HG02798 (cell line): ENCODE measurements around the gene RUNX1.

Experiments used
- ATAC-seq: cut with Tn5 transposase; IDR thresholded peaks from one replicate; pipeline ENCODE4 v1.9.1; 2021; ENCODE audit warnings: mild to moderate bottlenecking; ENCODE audit not compliant: unreplicated experiment, poor library complexity

Gene RUNX1

DNA sequence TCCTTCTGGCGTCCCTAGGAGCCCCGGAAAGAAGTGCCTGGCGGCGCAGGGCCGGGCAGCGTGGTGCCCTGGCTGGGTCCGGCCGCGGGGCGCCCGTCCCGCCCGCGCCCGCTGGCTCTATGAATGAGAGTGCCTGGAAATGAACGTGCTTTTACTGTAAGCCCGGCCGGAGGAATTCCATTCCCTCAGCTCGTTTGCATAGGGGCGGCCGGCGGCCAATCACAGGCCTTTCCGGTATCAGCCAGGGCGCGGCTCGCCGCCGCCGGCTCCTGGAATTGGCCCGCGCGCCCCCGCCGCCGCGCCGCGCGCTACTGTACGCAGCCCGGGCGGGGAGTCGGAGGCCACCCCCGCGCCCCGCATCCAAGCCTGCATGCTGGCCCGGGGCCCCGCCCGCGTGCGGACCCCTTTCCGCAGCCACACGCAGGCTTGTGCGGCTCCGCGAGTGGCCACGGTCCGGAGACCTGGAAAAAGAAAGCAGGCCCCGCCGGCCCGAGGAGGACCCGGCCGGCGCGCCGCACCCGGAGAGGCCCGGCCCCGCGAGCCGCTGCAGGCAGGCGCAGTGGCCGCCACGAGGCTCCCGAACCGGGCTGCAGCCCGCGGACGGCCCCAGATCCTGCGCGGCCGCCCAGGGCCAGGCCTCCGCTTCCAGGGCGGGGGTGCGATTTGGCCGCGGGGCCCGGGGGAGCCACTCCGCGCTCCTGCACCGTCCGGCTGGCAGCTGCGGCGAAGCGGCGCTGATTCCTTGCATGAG lies 160.4 kb downstream of the RUNX1 start:
- peak; percentile 66 for ATAC-seq

DNA sequence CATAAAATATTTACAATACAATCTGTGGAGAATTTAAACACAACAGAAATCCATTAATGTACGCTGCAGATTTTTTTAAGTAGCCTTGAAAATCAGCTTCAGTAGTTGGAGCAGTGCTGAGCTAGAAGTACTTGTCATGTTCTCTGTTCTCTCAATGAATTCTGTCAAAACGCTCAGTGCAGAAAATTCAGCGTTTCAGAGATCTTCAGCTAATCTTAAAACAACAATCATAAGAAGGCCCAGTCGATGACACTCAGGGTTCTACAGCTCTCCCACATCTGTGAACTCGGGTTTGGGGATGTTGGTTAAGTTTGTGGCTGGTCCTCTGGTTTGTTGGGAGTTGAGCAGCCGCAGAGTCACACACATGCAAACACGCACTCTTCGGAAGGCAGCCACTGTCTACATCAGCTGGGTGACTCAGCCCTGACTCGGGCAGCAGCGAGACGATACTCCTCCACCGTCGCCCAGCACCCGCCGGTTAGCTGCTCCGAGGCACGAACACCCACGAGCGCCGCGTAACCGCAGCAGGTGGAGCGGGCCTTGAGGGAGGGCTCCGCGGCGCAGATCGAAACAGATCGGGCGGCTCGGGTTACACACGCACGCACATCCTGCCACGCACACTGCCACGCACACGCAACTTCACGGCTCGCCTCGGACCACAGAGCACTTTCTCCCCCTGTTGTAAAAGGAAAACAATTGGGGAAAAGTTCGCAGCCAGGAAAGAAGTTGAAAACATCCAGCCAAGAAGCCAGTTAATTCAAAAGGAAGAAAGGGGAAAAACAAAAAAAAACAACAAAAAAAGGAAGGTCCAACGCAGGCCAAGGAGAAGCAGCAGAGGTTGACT lies 161.2 kb downstream of the RUNX1 start:
- peak; percentile 46 for ATAC-seq

DNA sequence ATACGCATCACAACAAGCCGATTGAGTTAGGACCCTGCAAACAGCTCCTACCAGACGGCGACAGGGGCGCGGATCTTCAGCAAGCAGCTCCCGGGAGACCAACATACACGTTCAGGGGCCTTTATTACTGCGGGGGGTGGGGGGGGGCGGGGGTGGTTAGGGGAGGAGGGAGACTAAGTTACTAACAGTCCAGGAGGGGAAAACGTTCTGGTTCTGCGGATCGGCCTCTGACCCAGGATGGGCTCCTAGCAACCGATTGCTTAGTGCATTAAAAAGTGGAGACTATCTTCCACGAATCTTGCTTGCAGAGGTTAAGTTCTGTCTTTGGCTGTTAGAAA lies 162.0 kb downstream of the RUNX1 start:
- no peak for ATAC-seq

DNA sequence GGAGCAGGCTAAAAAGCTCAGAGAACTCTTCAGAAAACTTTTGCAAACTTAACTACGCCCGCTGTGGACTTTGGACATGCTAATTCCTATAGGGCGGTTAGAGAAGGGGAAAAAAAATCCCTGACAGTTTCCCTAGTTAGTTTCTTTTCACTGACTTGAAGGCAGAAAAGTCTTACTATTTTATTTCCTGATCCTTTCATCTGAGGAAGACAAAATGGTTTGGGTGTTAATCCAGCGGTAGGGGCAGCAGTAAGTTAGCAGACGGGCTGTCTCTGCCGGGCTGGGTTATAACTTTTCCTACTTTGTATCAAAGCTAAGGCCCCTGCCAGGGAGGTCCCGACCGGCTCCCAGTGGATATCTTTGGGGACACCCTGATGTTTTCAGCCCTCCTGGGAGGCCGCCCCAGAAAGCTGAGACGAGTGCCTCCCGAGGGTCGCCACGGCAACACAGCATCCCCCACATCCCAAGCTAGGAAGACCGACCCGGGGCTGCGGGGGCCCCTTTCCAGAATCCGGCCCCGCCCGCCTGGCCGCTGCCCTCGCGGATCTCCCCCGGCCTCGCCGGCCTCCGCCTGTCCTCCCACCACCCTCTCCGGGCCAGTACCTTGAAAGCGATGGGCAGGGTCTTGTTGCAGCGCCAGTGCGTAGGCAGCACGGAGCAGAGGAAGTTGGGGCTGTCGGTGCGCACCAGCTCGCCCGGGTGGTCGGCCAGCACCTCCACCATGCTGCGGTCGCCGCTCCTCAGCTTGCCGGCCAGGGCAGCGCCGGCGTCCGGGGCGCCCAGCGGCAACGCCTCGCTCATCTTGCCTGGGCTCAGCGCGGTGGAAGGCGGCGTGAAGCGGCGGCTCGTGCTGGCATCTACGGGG lies 162.6 kb downstream of the RUNX1 start:
- no peak for ATAC-seq

DNA sequence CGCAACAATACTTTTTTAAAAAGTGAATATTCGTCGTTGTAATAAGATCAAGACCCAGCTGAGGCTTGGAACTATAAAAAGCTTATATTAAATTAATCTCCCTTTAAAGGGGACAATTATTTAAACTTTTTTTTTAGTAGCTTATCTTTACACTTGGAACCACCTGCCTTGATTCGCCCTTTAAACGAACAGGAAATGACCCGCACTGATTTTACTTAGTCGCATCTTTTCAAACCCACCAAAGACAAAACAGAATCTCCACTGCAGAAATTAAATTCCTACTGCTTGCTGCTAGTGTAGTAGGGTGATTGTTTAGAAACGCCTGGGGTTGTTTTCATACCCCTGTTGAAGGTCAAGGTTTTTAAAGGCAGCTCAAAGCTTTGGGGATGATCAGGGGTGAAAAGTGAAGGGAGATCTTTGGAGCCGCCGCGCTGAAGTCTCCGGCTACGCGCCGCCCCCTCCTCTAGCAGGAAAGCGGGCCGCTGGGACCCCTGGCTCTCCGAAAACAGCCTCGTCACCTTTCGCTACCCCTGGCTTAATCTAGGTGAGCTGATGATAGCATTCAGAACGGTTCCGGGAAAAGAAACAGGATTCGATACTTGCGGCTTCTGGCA lies 163.4 kb downstream of the RUNX1 start:
- ATAC-seq, result no peak

DNA sequence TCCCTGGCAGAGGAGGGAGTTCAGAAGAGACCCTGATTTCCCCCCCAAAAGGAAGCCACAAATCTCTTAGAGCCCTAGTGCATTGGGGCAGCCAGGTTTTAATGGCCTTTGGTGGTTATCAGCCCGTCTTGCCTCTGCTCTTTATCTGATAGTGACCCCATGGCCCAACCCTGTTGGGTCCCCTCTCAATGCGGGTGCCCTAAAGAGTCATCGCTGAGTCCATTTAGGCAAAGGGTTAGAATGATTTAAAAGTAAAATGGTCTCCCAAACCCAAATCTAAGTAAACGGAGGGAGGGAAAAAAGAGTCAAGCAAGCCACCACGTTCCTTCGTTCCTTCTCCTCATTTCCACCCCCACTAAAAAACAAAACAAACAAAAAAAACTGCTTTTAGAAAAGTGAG lies 164.0 kb downstream of the RUNX1 start:
- no peak for ATAC-seq

DNA sequence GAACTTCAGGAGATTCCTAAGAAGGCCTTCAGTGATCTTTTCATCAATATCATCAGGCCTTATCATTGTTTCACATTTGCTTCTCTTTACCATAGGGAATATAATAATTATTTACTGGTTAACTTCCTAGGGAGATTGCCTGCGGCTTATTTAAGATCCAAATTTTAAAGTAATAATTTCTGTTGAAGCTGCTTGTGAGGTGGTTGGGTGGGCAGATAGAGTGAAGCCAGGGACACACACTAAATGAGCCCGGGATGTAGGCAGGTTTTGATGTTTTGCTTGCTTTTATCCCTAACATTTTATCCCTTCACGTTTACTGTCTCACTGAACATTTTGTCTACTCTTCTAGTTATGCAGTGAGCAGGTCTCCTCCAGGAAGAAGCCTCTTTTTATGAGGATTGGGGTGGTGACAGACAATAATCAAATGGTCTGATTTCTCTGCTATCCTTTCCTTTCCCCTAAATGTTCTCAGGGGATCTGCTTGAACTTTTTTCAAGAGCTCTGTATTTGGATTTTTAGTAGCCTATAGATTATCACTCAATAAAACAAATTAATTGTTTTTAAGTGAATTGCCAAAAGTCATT lies 164.7 kb downstream of the RUNX1 start:
- no peak for ATAC-seq

DNA sequence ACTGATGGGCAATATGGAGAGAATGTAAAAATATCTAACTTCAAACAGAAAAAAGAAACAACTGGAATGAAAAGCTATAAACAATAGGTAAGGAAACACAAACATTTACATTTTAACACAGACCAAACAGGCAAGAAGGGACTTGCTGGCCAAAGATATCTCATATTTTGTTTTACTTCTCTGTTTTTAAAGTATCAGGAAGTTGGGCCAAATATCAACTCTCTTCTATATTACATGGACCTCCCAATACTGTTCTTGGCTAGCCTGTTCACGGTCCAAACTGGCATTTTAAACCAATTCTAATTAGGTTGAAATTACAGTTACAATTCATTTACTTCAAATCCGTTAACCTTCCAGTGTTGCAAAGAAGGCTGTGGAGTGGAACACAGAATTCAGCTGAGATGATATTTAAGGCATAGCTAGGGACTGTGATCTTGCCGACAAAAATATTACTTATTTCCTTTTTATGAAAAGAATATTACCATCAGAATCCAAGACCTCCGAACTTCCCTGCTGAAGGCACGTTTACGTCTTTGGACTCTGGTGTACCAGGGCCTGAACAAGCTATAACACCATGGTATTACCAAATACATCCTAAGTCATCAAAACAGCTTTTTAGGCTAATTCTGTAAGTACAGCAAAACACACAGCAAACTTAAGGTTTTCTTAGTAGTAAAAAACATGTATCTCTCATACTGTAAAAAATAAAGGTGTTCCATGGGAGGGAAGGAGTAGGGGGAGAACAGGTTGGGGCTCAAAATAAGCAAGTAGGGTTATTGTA lies 165.4 kb downstream of the RUNX1 start:
- no peak for ATAC-seq

DNA sequence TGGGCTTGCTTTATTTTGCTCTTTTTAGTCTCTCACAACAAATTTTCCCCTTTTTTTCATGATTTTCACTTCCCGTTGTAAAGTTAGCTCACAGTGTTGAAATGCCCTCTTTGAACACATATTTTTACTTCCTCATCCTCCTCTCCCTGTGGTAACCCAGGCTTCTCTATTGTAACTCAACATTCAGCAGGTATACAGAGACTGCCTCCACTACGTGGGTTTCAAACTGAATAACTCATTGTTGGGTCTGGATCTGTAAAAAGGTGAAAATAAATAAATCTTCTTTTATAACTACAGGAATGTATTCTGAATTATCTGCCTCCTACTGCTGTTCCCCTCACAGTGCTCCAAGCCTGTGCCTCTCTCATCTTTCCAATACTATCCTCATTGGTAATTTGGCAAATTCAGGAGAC lies 166.4 kb downstream of the RUNX1 start:
- peak; percentile 60 for ATAC-seq

DNA sequence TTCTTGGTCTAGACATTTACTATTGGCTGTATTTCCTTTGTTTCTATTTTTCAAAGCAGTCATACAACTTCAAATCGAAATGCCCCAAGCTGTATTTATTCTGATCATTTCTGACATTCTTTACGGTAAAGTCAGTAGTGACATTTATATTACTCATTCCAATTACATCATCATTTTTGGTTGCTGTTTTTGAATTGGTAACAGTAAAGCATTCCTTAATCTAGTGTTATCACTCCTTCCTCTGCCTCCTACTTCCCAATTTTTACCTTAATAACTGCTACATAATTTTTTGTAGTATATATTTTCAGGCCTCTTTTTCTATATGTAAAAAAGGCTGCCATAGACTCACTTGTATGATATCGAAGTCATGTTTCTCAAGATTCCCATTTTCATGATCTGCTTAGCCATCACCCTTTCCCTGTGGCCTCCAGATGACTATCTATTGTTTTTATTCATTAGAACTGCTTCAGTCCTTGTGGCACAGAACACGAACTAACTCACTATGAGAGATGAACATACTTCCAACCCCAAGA lies 167.2 kb downstream of the RUNX1 start:
- no peak for ATAC-seq

DNA sequence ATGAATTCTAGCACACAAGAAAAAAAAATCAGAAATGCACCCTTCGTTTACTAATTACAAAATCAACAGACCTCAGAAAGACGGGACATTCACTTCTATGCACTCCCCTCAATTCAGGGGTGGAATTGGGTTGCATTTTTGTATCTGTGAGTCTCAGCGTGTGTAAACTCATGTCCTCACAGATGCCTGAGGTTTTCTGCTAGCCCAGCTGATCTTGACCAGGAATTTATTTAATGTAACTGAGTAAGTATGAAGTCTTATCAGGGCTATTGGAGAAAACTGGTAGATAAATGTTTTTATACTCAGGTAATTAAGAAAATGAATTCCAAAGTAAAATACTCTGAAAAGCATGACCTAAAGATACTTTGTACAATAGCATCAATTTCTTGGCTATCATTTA lies 167.7 kb downstream of the RUNX1 start:
- ATAC-seq, result no peak

DNA sequence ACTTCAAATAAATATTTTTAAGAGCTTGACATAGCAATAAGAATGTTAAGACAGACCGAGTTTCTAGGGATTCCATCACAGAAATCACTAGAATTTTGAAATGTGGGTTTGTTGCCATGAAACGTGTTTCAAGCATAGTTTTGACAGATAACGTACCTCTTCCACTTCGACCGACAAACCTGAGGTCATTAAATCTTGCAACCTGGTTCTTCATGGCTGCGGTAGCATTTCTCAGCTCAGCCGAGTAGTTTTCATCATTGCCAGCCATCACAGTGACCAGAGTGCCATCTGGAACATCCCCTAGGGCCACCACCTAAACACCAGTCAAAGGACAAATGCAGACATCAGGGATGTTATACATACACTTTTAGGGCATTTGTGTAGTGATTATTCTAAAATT lies 168.7 kb downstream of the RUNX1 start:
- ATAC-seq, result no peak

DNA sequence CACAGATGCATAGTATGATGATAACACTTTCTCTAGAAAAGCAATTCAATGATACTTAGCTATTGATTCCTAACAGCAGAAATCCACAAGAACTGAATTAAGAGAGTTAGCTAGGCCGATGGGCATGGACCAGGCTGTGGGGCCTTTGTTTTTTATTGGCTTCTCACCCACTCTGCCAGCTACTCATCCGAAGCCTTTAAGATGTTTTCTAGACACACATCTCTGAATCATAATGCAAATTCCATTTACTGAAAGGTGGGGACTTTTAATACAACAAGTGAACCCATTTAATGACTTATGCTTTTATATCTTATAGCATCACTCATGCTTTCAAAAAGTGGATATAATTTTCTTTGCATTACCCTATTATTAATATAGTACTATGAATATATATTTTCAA lies 170.2 kb downstream of the RUNX1 start:
- no peak for ATAC-seq

DNA sequence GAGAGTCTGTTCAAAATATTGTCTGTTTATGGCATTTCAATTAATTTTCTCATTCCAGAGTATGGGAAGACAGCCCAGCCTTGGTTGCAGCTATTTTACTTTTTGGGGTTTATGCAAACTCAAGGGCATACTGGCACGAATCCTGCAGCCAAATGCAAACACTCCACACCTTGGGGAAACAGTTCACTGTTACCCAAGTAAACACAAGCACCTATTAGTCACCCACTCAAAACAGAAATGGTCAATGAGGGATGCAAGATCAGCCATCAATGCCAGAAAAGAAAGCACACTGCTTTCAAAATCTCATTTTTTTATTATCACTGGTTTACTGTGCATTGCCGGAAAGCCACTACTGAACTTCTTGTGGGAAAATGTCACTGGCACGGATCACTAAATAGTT lies 170.6 kb downstream of the RUNX1 start:
- no peak for ATAC-seq

DNA sequence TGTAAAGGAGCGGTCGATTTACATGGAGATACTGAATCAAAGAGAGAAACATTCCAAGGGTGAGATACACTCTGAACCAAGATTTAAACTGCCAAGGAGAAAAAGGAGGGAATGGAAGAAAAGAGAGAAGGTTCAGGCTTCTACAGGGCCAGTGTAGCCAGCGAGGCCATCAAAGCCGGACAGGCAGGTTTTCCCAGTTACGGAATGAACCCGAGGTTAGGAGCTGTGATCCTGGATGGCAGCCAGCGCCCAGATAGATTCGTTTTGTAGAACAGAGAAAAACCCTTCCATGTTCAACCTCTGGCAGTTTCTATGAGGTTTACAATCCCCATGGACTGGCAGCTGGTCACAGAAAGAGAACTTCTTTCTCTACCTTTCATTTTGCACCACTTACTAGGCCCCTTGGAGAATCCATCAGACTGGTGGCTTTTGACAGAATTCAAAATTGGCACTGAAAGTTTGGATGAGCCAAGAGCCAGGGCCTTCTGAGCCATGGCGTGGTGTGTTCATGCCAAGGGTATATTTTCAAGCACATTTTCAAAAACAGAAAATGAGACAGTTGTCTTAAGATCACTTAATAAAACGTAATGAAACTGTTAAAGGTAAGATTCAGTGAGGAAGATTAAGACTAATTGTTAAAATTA lies 171.5 kb downstream of the RUNX1 start:
- no peak for ATAC-seq

DNA sequence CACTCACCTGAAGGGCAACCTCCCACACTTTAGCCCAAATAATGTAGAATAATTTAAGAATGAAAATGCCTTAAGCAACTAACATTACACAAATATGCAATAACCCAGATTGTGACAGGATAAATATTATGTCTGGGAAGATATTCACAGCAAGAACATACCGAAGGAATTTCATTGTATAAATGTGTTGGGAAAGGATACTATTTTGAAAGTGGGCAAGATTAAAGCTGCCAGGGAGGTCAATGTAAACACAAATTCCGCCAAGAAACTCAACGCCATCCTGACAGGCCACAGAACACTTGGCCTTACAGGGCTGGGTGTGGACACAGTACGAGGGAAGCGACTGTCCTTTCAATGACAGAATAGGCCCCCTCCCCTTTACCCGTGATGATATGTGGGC lies 173.3 kb downstream of the RUNX1 start:
- no peak for ATAC-seq

DNA sequence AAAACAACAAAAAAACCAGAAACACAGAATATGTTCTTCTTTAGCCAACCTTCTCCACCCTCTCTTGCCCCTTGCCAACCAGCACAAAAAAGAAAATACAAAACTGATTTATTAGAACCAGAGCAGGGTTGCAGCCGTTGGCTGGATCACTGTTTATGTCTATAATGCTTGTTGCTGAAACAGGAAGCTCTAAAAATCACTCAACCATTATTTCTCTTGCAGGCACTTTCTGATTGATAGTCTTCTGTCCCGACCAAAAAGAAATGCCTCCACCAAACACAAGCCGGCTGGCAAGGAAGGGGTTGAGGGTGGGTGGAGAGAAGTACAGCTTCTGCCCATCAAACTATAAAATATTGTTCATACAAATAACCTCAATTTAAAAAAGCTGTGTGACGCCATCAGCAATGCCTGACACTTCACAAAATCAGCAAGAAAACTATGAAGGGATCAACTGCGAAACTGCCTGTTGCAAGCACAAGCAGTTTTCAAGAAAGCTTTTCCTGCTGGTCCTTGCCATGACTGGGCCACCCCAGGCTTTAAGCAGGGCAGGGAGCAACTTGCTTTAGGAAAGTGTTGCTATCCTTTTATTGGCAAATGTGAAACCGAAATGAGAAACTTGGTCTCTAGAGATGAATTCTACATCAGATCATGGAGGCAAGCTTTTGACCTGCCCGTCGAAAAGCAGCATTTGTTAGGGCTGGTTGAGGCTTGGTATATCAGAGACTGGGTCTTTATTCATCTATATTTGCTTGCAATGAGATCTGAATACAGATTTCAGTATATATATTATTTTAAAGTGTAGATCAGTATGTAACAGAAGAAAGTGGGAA lies 174.2 kb downstream of the RUNX1 start:
- peak; percentile 65 for ATAC-seq
